Gastroesophageal sphincter (tissue), 3 donors: ENCODE data around the gene OR2C1.

Source experiments
- CTCF ChIP-seq, 4 experiments: fragments of 200-600 bp in 2 of 4; fragments of 450-650 bp in 2 of 4; sonication (generic) in 1 of 4; IDR thresholded peaks; one replicate each; pipeline ENCODE4 v1.5.1; 2017 to 2019; ENCODE audit warnings: antibody characterized with exemption in 4 of 4, mild to moderate bottlenecking in 2 of 4, moderate library complexity in 2 of 4
- EP300 ChIP-seq: sonication (generic); formaldehyde crosslinking; IDR thresholded peaks from one replicate; pipeline ENCODE4 v1.6.1; 2017; ENCODE audit warnings: antibody characterized with exemption, mild to moderate bottlenecking
- POLR2AphosphoS5 ChIP-seq: sonication (generic); formaldehyde crosslinking; IDR thresholded peaks from one replicate; pipeline ENCODE4 v1.6.1; 2017; ENCODE audit warnings: antibody characterized with exemption

DNA sequence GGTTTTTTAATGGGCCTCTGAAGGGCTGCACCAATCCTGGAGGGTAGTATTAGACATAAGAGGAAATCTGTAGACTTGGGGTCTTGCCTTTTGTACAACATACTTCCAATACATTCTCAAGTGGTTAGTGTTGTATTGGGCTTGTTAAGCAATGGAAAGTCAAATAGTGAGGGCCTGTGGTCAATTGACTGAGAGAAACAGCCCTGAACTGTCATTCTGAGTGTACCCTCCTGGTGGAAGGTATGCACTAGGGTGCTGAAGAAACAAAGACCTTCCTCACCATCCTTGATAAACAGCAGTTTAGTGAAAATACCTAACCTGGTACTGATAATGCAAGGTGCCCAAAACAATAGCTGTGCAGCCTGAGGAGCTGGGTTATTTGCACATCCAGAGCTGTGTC lies 22.2 kb downstream of the OR2C1 start:
- TF ChIP-seq POLR2AphosphoS5 (no peak), EP300 (no peak), CTCF (IDR thresholded peaks at IDR 0.05) (no peak)
